GM13977 (cell line): ENCODE measurements around the gene SLC25A22.
A peak's percentile ranks its signal among the peaks of the same experiment; 100 is the strongest.

ENCODE experiments used
- DNase-seq: peaks from one replicate; pipeline ENCODE4 v3.0.0; 2012; ENCODE audit warnings: low spot score
- in situ Hi-C: fragments of 300-500 bp; cut with MboI; formaldehyde crosslinking; loops from one replicate; pipeline ENCODE4 v1.12.0; 2022; ENCODE audit warnings: low sequenced_read_pairs, low pct_unique_long_range_greater_than_20kb, mixed read lengths, inconsistent platforms; ENCODE audit not compliant: unreplicated experiment
- TF ChIP-seq, protein P1 (sequence below): IDR thresholded peaks from 2 replicates; pipeline ENCODE4 v1.5.1; 2012; ENCODE audit warnings: mild to moderate bottlenecking, control low read depth; ENCODE audit not compliant: insufficient read depth; ENCODE audit errors: extremely low read depth, missing control alignments

The SLC25A22 gene

DNA sequence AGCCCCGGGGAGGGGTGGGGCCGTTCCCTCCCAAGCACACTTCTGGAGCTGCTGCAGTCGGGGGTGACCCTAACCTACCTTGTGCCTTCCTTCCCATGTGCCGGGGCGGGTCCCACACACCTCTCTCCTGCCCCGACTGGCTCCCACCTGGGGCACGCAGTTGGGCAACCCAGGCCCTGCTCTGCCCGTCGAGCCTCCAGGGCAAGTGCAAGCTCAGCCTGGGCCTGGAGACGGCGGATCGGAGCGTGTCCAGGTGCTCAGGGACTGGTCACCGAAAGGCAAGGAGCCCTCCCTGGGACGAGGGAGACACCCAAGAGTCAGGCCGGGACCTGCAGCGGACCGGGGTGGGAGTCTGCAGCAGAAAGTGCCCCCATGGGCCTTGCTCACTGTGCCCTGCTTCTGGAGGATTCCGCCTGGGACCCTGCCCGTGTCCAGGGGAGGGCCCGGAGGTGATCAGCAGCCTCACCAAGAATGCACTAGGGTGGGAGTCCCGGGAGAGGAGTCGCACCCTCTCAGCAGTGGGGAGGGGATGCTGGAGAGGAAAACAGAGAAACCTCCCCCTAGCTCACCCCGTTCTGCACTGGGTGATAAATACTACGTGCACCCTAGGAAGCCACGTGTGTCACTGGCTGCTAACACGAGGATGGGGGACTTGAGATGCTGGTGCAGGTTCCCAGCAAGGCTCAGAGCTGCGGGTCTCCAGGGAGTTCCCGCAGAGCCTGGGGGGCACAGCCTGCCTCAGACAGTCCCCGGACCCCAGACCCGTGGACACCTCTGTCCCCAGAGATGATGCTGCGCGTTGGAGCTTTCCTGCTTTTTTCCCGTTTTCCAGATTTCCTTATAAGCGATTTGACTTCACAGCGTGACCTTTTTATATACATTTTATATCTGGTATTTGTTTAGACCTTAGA is 15.6 kb downstream of the SLC25A22 start:
- in situ Hi-C loops, result no loop called here
- TF ChIP-seq, protein P1, sequence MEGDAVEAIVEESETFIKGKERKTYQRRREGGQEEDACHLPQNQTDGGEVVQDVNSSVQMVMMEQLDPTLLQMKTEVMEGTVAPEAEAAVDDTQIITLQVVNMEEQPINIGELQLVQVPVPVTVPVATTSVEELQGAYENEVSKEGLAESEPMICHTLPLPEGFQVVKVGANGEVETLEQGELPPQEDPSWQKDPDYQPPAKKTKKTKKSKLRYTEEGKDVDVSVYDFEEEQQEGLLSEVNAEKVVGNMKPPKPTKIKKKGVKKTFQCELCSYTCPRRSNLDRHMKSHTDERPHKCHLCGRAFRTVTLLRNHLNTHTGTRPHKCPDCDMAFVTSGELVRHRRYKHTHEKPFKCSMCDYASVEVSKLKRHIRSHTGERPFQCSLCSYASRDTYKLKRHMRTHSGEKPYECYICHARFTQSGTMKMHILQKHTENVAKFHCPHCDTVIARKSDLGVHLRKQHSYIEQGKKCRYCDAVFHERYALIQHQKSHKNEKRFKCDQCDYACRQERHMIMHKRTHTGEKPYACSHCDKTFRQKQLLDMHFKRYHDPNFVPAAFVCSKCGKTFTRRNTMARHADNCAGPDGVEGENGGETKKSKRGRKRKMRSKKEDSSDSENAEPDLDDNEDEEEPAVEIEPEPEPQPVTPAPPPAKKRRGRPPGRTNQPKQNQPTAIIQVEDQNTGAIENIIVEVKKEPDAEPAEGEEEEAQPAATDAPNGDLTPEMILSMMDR, result no peak
- no peak for DNase-seq

DNA sequence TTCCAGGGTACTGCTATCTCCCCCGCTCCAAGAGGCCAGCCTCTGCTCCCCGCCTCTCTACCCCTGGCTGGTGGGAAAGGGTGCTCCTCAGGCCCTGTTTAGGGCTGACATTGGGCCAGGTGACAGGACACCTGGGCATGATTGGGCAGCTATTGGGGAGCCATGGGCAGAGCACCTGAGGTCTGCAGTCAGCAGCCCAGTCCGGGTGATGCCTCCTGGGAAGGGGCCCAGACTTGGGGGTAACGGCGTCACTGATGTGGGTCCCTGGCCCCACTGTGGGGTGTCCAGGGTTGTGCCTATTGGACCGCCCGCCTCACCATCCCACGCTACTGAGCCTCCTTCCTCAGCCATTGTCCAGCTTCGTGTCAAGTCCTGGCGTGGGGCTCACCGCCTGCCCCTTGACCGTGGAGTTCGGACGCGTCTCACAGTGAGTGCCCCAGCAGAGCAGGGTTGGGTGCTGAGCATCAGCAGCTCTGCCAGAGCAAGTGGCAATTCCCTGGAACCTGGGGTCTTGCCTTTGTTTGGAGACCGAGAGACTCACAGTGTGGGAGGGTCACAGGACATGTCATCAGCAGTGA is 18.0 kb downstream of the SLC25A22 start:
- DNase-seq, result no peak
- TF ChIP-seq, protein P1, result no peak
- in situ Hi-C loops, result no loop called here

DNA sequence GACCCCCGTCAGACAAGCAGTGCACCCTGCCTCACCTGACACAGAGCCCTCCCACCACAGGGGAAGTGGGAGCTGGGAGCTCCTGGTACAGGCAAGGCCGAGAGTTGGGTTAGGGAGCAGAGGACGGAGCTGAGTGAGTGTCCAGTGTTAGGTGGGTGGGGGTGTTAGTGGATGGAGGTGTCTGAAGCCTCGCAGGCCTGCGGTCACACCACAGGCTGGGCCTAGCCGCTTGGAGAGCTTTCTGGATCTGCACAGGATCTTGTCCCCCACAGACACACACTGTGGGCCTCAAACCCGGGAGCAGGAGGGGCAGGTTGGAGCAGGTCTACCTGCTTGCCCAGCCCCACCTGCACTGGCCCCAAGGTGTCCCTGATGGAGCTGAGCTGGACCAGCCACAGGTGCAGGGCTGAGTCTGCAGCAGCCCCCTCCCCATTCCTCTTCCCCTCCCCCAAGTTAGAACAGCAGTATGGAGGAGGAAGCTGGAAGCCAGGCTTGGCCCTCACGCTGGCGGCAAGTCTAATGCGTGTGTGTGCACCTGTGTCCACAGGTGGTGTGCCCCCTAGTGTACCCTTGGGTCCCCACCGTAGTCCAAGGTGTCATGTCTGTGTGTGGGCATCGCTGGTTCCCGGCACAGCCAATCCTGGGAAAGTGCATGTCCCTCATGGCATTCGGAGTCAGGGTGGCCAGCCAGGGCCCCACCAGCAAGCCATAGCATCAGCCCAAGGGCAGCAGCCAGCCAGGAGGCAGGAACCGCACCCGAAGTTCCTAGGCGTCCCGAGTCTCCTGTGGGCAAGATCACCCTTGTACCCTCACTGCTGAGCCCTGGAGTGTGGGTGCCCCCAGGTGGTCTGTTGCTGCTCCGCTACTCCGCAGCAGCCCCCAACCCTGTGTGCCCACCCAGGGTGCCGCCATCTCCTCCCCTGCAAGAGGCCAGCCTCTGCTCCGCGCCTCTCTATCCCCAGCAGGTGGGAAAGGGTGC is 18.8 kb downstream of the SLC25A22 start:
- no peak for DNase-seq
- TF ChIP-seq, protein P1, result no peak
- in situ Hi-C loops, result no loop called here

DNA sequence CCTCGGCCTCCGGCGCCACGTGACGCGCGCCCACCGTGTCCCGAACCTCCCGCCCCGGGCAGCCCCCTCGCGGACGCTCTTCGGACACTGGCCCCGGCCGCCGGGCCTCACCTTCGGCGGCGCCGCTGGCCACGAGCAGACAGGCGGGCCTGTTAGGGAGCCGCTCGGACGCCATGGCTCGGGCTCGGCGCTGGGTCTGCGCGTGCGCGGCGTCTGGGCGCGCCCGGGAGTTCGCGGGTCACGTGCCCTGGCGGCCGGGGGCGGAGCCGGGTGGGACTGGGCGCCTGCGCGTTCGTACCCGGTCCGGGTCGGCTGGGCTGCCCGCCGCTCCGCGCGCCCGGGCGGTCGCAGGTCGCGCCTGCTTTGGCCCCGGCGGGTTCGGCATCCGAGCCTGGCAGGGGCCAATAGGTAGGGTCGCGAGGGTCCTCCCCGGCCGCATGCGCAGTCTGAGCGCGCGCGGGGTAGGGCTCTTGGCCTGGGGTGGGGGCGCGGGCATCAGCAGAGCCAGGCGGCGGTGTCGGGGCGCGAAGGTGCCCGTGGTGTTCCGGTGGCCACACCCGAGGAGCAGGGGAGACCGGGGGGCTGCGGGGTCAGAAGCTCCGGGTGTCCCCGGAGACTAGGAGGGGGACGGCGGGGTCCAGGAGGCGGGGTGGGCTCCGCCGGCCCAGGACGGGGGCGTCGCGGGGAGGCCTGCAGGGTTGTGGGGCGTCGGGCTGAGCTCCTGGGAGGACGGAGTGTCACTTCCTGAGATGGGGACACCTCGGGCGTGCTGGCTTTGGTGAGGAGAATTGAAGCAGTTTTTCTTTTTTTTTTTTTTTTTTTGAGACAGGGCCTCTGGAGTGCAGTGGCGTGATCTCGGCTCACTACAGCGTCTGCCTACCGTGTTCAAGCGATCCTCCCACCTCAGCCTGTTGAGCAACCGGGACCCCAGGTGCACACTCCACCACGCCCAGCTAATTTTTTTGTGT is 20.5 kb downstream of the SLC25A22 start, which contains the start of gene GATD1:
TSS of gene GATD1 (minus strand) at position 200 of the 968 bp plus-strand sequence. CDS start at position 175, 25 bp downstream.
- TF ChIP-seq, protein P1, result no peak
- peak; percentile 100 for DNase-seq
- in situ Hi-C loops, result no loop called here

DNA sequence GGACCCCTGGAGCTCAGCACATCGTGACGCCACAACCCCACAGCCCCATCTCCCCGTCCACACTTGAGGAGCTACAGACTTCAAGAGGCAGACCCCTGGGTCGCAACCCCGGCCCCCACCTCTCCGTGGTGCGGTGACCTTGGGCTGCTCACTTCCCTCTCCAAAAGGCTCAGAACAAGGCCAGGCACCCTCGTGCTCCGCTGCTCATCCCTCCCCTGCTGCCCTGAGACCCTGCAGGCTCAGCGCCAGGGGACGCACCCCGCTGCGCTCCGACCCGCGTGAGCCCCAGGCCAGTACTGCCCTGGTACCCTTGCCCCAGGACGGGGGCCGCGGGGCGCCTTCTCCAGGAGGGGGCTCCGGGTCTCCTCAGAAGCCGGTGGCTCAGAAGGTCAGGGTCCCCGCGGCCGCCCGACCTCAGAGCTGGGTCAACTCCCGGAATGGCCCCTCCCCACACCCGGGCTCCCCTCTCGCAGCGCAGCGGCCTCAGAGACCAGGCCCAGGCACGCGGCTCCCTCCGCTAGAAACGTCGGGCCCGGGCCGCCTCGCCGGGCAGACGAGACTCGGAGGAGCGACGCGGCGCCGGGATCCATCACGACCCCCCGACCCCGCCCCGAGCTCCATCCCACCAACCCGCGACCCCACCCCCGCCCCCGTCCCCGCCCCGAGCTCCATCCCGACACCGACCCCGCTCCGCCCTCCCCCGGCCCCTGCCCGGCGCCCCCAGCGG is 21.4 kb downstream of the SLC25A22 start:
- TF ChIP-seq, protein P1, result peak; percentile 21
- peak; percentile 90 for DNase-seq
- in situ Hi-C loops, result no loop called here
